H1 (cell line): ENCODE measurements around the gene TMPRSS11B. TPM values are rescaled to one million over a fixed set of nuclear protein-coding genes. Genes with fewer than 3 reads are reported as not detected.

Experiments used
- CHD7 ChIP-seq: fragments of 300-600 bp; sonication (generic); IDR thresholded peaks from 2 replicates; pipeline ENCODE4 v1.7.1; 2012; ENCODE audit warnings: low read length, moderate library complexity, mild to moderate bottlenecking, inconsistent platforms; ENCODE audit not compliant: insufficient replicate concordance
- POU5F1 ChIP-seq: IDR thresholded peaks from 2 replicates; pipeline ENCODE4 v1.6.1; 2011; ENCODE audit warnings: low read depth, mild to moderate bottlenecking, low read length, moderate library complexity
- polyA plus RNA-seq, 7 experiments: library from polyadenylated mRNA; depleted of rRNA in 3 of 7; stranded (reverse) in 5 of 7; unstranded in 2 of 7; fragments of >200 nt in 5 of 7; fragments of 200-250 nt in 2 of 7; gene quantifications; 1 replicate in 5 of 7; 2 replicates in 1 of 7; 4 replicates in 1 of 7; pipeline versions ENCODE4 v1.2.1 to v1.2.3, GENCODE V29; 2011 to 2013; ENCODE audit warnings: missing spikeins in 2 of 7, mixed read lengths in 2 of 7
- total RNA-seq: library from RNA; stranded (reverse); fragmentation: NEBNext Ultra II Directional; extraction: Animal tissue kit (Norgen Biotek cat#: 25700); gene quantifications from 2 replicates; pipeline ENCODE4 v1.2.1, GENCODE V29; 2021

Gene TMPRSS11B
- total and polyA plus RNA-seq, 2 of the 8 experiments (the other 6 are each of a cell fraction or from before 2014, with no cell fraction given), result not detected

DNA sequence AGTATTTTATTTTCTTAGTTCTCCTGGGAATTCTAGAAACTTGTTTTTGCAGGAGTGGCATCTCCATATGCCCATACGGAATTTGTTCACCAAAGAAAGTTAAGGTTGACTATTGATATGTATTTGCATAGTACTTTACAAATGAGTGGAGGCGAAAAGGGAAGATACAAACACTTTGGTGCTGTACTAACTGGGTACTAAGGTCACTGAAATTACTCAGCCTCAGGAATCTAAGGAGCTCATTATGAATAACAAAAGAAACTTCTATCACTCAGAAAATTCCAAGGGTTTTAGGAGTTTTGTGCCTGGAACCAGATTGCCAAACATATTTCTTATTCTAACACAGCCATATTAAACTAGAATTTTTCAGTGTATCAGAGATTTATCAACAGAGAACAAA, 27.4 kb upstream of the TMPRSS11B start (continued):
- TF ChIP-seq CHD7 (peak; percentile 89), POU5F1 (0 out of 2 replicates have a peak, but pooled peaks have one; percentile 35)
- TF ChIP-seq, all 59 proteins: peak for 5
